ENCODE data around the gene ISLR. TPM values are rescaled to one million over a fixed set of nuclear protein-coding genes. Genes with fewer than 3 reads are reported as not detected.
A peak's percentile ranks its signal among the peaks of the same experiment; 100 is the strongest.

ISLR gene
- total RNA-seq, 1 donor from 2014 or later = 108 TPM

DNA sequence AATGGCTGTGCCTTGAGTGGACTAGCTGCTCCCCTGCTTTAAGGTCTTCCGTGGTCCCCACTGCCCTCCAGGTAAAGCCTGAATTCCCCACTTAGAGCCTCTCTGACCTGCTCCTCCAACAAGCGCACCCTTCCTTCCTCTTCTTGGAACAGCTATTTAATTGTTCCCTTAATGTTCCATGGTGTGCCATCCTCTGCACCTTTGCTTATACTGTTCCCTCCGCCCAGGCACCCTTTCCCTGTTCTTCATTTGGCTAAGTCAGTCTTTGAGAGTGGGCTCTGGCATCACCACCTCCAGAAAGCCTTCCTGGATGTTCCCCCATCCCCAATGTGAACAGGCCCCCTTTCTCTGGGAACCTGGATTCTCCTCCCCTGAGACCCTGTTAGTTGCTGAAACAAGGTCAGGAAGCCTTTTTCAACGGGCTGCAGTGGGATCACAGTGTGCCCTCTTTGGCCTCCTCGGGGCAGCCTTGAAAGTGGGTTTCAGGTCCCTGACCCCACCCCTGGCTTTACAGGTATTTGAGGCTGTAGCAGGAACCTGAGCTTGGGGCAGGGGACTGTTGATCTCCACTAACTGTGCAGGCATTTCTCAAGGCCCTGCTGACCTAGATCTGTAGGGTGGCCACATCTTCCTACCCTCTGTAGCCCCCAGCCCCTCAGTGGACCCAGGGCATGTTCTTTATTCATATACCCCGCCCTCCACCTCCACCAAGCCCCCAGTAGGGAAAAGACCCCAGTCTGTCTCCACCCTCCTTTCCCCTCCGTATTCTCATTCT is 5.0 kb downstream of the ISLR start:
- Mint-ChIP-seq H3K4me3 (ENCODE audit: unreplicated experiment) (peak overlapping the region; percentile 72), H3K36me3 (ENCODE audit: unreplicated experiment) (peaks cover 10% of the 10 kb centered on the region), H3K9me3 (ENCODE audit: unreplicated experiment) (no peaks in the 10 kb centered on the region), H3K4me1 (ENCODE audit: unreplicated experiment) (peaks cover 76% of the 10 kb centered on the region), H3K27ac (ENCODE audit: unreplicated experiment) (peak overlapping the region; percentile 95), H3K27me3 (ENCODE audit: unreplicated experiment) (no peaks in the 10 kb centered on the region)
- no peak for DNase-seq (ENCODE audit: extremely low spot score, unreplicated experiment)
- TF ChIP-seq, protein P1, sequence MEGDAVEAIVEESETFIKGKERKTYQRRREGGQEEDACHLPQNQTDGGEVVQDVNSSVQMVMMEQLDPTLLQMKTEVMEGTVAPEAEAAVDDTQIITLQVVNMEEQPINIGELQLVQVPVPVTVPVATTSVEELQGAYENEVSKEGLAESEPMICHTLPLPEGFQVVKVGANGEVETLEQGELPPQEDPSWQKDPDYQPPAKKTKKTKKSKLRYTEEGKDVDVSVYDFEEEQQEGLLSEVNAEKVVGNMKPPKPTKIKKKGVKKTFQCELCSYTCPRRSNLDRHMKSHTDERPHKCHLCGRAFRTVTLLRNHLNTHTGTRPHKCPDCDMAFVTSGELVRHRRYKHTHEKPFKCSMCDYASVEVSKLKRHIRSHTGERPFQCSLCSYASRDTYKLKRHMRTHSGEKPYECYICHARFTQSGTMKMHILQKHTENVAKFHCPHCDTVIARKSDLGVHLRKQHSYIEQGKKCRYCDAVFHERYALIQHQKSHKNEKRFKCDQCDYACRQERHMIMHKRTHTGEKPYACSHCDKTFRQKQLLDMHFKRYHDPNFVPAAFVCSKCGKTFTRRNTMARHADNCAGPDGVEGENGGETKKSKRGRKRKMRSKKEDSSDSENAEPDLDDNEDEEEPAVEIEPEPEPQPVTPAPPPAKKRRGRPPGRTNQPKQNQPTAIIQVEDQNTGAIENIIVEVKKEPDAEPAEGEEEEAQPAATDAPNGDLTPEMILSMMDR (IDR thresholded peaks at IDR 0.05) = no peak

DNA sequence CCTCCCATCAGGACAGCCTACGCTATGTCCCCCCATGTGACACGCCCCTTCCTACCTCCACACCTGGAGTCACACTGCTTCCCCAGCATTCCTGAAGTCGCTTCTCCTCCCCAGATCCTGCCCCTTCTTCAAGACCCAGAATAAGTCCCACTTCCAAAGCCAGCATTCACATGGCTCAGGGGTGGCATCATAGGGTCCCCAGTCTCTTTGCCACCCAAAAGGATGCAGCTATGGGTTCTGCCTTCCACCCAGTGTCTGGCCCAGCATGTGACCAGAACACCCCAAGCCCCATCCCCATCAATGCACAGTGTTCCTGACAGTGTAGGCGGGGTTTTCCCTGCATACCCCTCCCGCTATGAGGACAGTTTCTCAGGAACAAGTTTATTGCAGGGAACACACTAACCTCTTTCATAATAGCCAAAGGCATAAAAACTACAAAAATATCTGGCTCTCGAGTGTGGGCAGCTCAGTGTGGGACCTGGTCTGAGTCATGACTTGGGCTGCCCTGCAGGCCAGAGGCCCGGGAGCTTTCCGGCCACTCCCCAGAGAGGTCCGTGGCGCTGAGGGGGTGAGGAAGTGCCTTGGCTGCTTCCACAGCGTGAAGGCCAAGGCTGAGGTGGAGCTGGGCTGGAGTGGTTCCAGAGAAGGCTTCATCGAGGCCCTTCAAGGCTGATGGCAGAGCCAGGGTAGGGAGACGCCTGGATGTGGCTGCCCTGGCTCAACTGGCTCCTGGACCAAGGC is 5.8 kb downstream of the ISLR start:
- Mint-ChIP-seq H3K27ac (ENCODE audit: unreplicated experiment) (peak overlapping the region; percentile 95), H3K36me3 (ENCODE audit: unreplicated experiment) (peaks cover 10% of the 10 kb centered on the region), H3K4me3 (ENCODE audit: unreplicated experiment) (peak overlapping the region; percentile 72), H3K4me1 (ENCODE audit: unreplicated experiment) (peaks cover 68% of the 10 kb centered on the region), H3K9me3 (ENCODE audit: unreplicated experiment) (no peaks in the 10 kb centered on the region), H3K27me3 (ENCODE audit: unreplicated experiment) (no peaks in the 10 kb centered on the region)
- DNase-seq (ENCODE audit: extremely low spot score, unreplicated experiment) = peak; percentile 94
- TF ChIP-seq, protein P1 (IDR thresholded peaks at IDR 0.05) = no peak

DNA sequence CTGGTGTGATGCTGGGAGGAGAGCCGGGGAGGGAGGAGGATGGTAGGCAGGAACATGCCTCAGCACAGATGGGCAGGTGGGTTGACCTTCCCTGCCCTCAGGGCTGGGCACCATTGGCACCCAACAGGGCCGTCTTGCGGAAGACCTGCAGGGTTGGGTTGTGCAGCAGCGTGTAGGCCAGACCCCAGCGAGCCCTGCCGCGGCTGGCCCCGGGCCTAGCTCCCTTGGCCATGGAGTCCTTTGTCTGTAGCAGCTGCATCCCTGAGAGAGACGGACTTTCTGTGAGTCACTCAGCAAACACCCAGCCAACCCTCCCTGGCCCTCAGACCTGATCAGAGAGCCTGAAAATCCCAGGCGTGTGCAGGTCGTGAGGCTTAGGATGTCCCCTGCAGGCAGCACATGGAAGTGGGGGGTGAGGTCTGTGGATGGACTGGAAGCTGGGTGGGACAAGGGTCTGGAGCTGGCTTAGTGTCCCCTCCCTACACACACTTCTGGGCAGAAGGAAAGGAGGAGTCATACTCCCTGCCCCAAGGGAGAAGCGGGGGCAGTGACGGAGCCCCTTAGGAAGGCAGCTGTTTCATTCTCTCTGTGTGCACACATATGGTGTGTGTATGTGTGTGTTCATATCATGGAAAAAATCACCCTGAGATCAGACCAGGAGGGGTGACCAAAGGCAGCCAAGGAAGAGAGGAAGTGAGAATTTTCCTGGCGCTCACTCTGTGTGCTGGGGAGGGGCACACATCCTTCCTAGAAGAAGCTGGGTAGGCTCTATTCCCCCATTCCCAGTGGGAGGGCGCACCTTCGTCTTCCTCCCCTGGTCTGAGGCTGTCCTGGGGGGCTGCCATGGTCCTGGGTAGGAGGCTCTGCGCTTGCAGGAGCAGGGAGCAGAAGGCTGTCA is 6.7 kb downstream of the ISLR start:
- Mint-ChIP-seq H3K36me3 (ENCODE audit: unreplicated experiment) (peaks cover 8% of the 10 kb centered on the region), H3K4me3 (ENCODE audit: unreplicated experiment) (peak overlapping the region; percentile 72), H3K9me3 (ENCODE audit: unreplicated experiment) (no peaks in the 10 kb centered on the region), H3K27me3 (ENCODE audit: unreplicated experiment) (no peaks in the 10 kb centered on the region), H3K4me1 (ENCODE audit: unreplicated experiment) (peaks cover 59% of the 10 kb centered on the region), H3K27ac (ENCODE audit: unreplicated experiment) (peak overlapping the region; percentile 95)
- TF ChIP-seq, protein P1 (IDR thresholded peaks at IDR 0.05) = peak; percentile 29
- DNase-seq (ENCODE audit: extremely low spot score, unreplicated experiment) = no peak

DNA sequence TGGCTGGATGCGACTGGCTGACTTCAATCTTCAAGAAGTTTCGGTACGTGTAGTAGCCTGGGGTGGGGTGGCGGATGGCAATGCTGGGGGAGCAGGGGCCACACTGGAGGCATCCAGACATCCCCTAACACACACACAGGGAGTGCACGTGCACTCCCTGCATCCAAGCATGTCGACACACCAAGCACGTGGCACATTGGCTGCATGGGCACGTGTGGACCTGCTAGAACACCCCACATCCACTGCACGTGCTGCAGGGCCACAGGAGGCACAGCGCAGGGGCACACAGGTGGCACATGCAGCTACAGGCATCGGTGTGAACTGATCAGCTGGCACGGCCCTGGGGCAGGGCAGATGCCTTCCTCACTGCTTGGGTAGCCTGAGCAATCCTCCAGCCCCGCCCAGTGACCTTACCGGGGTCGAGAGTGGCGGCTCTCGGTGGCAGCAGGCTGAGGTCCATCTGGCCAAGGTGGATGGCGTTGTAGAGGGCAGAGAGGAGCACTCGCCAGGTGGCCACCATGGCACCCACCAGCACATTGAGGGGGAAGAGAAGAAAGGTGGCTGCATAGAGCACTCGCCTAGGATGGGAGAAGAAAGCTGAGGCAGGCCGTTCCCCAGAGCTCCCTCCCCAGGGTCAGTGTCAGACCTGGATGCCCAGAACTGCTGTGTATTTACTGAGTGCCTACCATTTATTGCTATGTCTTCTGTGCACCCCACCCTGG is 7.5 kb downstream of the ISLR start:
- Mint-ChIP-seq H3K27me3 (ENCODE audit: unreplicated experiment) (no peaks in the 10 kb centered on the region), H3K9me3 (ENCODE audit: unreplicated experiment) (no peaks in the 10 kb centered on the region), H3K27ac (ENCODE audit: unreplicated experiment) (peak overlapping the region; percentile 95), H3K4me3 (ENCODE audit: unreplicated experiment) (no peak overlapping the region), H3K4me1 (ENCODE audit: unreplicated experiment) (peaks cover 52% of the 10 kb centered on the region), H3K36me3 (ENCODE audit: unreplicated experiment) (peaks cover 5% of the 10 kb centered on the region)
- DNase-seq (ENCODE audit: extremely low spot score, unreplicated experiment) = no peak
- TF ChIP-seq, protein P1 (IDR thresholded peaks at IDR 0.05) = no peak
